Pancreas (tissue), 10 donors: ENCODE results near the gene PLAU. TPM values are rescaled to one million over a fixed set of nuclear protein-coding genes. Genes with fewer than 3 reads are reported as not detected.
"Not testable (repeated sequence)": the region's sequence is repeated elsewhere in the genome, so short reads cannot be mapped to it uniquely, and the experiment has no call there.

Experiments
- ATAC-seq, 4 donors: fragments of 200-7000 bp; cut with Tn5 transposase; one replicate each; pipeline versions ENCODE4 v1.8.0 to v1.9.1; 2020; ENCODE audit warnings: mild to moderate bottlenecking in 4 of 4, moderate library complexity in 4 of 4
- DNase-seq, 6 donors: peaks; one replicate each; pipeline ENCODE4 v3.0.0-alpha.2; 2020
- FAIRE-seq: peaks from 2 replicates; lab custom pipeline; 2012; peaks lifted over from hg19 to GRCh38; lab: Jason Lieb, UNC
- H3K27ac ChIP-seq, 4 donors: fragments of 200-600 bp; sonication (generic); 1 replicate in 3 of 4; 2 replicates in 1 of 4; pipeline versions ENCODE4 v1.5.0 to v1.8.0; 2020
- H3K27me3 ChIP-seq, 4 donors: fragments of 200-600 bp; one replicate each; pipeline ENCODE4 v1.8.0; 2021
- H3K36me3 ChIP-seq, 3 donors: fragments of 200-600 bp; sonication (generic) in 1 of 3; one replicate each; pipeline versions ENCODE4 v1.5.0 to v1.8.0; 2020 to 2021
- H3K4me1 ChIP-seq, 3 donors: fragments of 200-600 bp; one replicate each; pipeline ENCODE4 v1.8.0; 2021
- H3K4me3 ChIP-seq, 4 donors: fragments of 200-600 bp; sonication (generic) in 2 of 4; one replicate each; pipeline versions ENCODE4 v1.5.0 to v1.8.0; 2020 to 2021
- H3K9me3 ChIP-seq, 4 donors: fragments of 200-600 bp; one replicate each; pipeline ENCODE4 v1.8.0; 2021
- WGBS, 2 donors: extraction: QIAGEN DNeasy Blood & Tissue Kit; methylation state at CpG; one replicate each; pipeline ENCODE4 v1.1.7; 2013; 5-methylcytosine and 5-hydroxymethylcytosine counted together
- intact Hi-C, 3 donors: fragments of 100-400 bp; cut with DNase I; formaldehyde crosslinking; loops; one replicate each; pipeline versions ENCODE4 v1.11.1 to v1.14.2; 2022
- polyA plus RNA-seq, 2 donors: library from polyadenylated mRNA; stranded (reverse); fragments of 200-250 nt; gene quantifications; one replicate each; pipeline ENCODE4 v1.2.3, GENCODE V29; 2013
- total RNA-seq, 6 donors: library from RNA; stranded (reverse); fragmentation: NEBNext Ultra II Directional in 4 of 6; extraction: Animal tissue kit (Norgen Biotek cat#: 25700) in 4 of 6; gene quantifications; one replicate each; pipeline versions ENCODE4 v1.2.1 to v1.2.4, GENCODE V29; 2021 to 2023
- TF ChIP-seq, protein P1 (sequence below), 4 donors: fragments of 200-600 bp; sonication (generic) in 3 of 4; IDR thresholded peaks; one replicate each; pipeline versions ENCODE4 v1.5.0 to v1.8.0; 2021; ENCODE audit warnings: antibody characterized with exemption in 4 of 4
- donor health status: healthy with polysubstance abuse.
- donor health status: DM: no; HTN: no; CAD: no; lungs with moderate emphysema.
- donor health status: DM: no; HTN: no; CAD: no.
- donor health status: control.
- donor health status: control.
- donor health status: Bipolar disorder and iron deficiency.
- donor health status: DM: yes; HTN: yes; CAD: no.
- donor health status: DM: no; HTN: no; CAD: no.
- donor health status: DM: no; HTN: no; CAD: no.
- donor health status: DM: yes; HTN: yes; CAD: no.

PLAU gene
- total and polyA plus RNA-seq, 8 donors, result 1.5 to 16.3 (median 3.6) TPM

DNA sequence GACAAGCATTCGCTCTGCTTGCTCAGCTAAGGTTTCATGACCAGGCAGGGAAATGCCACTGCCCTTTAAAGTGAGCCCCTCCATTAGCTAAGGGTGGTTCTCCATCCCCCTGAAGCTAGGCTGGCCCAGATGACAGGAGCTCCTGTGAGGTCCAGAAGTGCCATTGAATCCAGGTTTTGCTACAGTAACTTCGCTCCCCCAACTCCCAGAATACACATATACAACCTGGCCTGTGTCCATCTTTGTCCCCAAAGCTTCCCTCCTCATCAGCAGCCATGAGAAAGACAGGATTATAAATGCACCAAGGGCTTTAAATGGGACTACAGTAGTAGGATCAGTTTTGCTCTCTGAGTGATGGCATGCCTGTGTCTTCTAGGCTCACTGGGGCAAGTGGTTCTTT is 51.5 kb downstream of the PLAU start:
- intact Hi-C loops, result no loop called here
- 93 to 100% methylated on average over 2 of the region's 2 CpGs for WGBS, 2 donors
- Histone ChIP-seq H3K4me1 (no peaks in the 10 kb centered on the region), H3K27me3 (no peaks in the 10 kb centered on the region), H3K9me3 (no peaks in the 10 kb centered on the region), H3K27ac (no peak overlapping the region), H3K36me3 (no peaks in the 10 kb centered on the region), H3K4me3 (no peak overlapping the region)
- DNase-seq, result no peak
- no peak for ATAC-seq
- FAIRE-seq, result no peak
- TF ChIP-seq, protein P1, sequence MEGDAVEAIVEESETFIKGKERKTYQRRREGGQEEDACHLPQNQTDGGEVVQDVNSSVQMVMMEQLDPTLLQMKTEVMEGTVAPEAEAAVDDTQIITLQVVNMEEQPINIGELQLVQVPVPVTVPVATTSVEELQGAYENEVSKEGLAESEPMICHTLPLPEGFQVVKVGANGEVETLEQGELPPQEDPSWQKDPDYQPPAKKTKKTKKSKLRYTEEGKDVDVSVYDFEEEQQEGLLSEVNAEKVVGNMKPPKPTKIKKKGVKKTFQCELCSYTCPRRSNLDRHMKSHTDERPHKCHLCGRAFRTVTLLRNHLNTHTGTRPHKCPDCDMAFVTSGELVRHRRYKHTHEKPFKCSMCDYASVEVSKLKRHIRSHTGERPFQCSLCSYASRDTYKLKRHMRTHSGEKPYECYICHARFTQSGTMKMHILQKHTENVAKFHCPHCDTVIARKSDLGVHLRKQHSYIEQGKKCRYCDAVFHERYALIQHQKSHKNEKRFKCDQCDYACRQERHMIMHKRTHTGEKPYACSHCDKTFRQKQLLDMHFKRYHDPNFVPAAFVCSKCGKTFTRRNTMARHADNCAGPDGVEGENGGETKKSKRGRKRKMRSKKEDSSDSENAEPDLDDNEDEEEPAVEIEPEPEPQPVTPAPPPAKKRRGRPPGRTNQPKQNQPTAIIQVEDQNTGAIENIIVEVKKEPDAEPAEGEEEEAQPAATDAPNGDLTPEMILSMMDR (IDR thresholded peaks at IDR 0.05), result no peak

- 94 to 95% methylated on average over 12 of the region's 12 CpGs for WGBS, 2 donors
- DNase-seq, H3K27ac ChIP-seq, H3K4me3 ChIP-seq, H3K36me3 ChIP-seq, intact Hi-C loops, ATAC-seq, H3K9me3 ChIP-seq, H3K4me1 ChIP-seq, H3K27me3 ChIP-seq, FAIRE-seq: not testable (repeated sequence)
Observed at GRCh38 chr10:73963533-73963932, 52.6 kb downstream of the PLAU start.

- Histone ChIP-seq H3K4me3 (no peak overlapping the region), H3K9me3 (no peaks in the 10 kb centered on the region), H3K4me1 (no peaks in the 10 kb centered on the region), H3K36me3 (no peaks in the 10 kb centered on the region), H3K27me3 (no peaks in the 10 kb centered on the region), H3K27ac (no peak overlapping the region)
- no peak for FAIRE-seq
- DNase-seq, result no peak
- 83 to 93% methylated on average over 2 of the region's 2 CpGs for WGBS, 2 donors
- TF ChIP-seq, protein P1 (IDR thresholded peaks at IDR 0.05), result no peak
- intact Hi-C loops, result no loop called here
- no peak for ATAC-seq
Observed at GRCh38 chr10:73964743-73965142, 53.8 kb downstream of the PLAU start.

- ATAC-seq, H3K36me3 ChIP-seq, H3K4me3 ChIP-seq, H3K4me1 ChIP-seq, H3K9me3 ChIP-seq, FAIRE-seq, intact Hi-C loops, DNase-seq, H3K27me3 ChIP-seq: not testable (repeated sequence)
- peak overlapping the region in 2 of 4 donors; percentile 28 to 54 for H3K27ac ChIP-seq
- WGBS, 2 donors, result 88 to 89% methylated on average over 12 of the region's 12 CpGs
Observed at GRCh38 chr10:73965267-73965889, 54.4 kb downstream of the PLAU start.

- Histone ChIP-seq H3K27me3 (no peaks in the 10 kb centered on the region), H3K36me3 (no peaks in the 10 kb centered on the region), H3K9me3 (no peaks in the 10 kb centered on the region), H3K4me3 (no peak overlapping the region), H3K27ac (peak overlapping the region in 2 of 4 donors; percentile 28 to 54), H3K4me1 (no peaks in the 10 kb centered on the region)
- FAIRE-seq, result peak; percentile 89
- TF ChIP-seq, protein P1 (IDR thresholded peaks at IDR 0.05), result no peak
- peak; percentile 66 to 83 (median 80) for ATAC-seq
- DNase-seq, result peak in 2 of 6 donors; percentile 19 to 57
- intact Hi-C loops, result no loop called here
- WGBS, 2 donors, result 48% methylated on average over 16 of the region's 16 CpGs
Observed at GRCh38 chr10:73965890-73966768, 55.2 kb downstream of the PLAU start.
